Measurements from ENCODE around the gene SLC20A1. TPM values are rescaled to one million over a fixed set of nuclear protein-coding genes. Genes with fewer than 3 reads are reported as not detected.
"Not testable (repeated sequence)": the region's sequence is repeated elsewhere in the genome, so short reads cannot be mapped to it uniquely, and the experiment has no call there.

Gene SLC20A1
- total RNA-seq, 5 donors from 2014 or later (not counting 1 experiment from before 2014, with no cell fraction given) = 65.8 to 135 (median 83.0) TPM

- ChIA-PET POLR2A (no interaction called here), CTCF (interaction anchor here (0.6 to 0.7 kb wide), 3 partner anchors 26 to 170 kb away, joined by 3 to 4 read pairs (median 3); partner anchors contain the start of gene RGPD8 (in 1 of the 2))
- Mint-ChIP-seq H3K9me3 (no peaks in the 10 kb centered on the region), H3K36me3 (no peaks in the 10 kb centered on the region), H3K4me1 (peaks cover 0 to 5% (median 4%) of the 10 kb centered on the region in 3 donors), H3K4me3 (no peak overlapping the region), H3K27ac (no peak overlapping the region), H3K27me3 (no peaks in the 10 kb centered on the region)
- peaks cover 0 to 5% of the 10 kb centered on the region in 2 experiments for H3K4me1 ChIP-seq (ENCODE audit: control insufficient read depth in 1 of 2, extremely low read depth in 1 of 2, insufficient read depth in 2 of 2, low read length in 2 of 2)
- ATAC-seq (replicated peaks in 1 of 4) (no peak), DNase-seq (no peak)
- no peaks in the 10 kb centered on the region for H3K36me3 ChIP-seq (ENCODE audit: control insufficient read depth in 2 of 2, extremely low read depth in 1 of 2, insufficient read depth in 1 of 2, low read length in 1 of 2)
- H3K27me3 ChIP-seq (replicated peaks in 1 of 2; ENCODE audit: control insufficient read depth in 2 of 2, extremely low read depth in 1 of 2, insufficient read depth in 2 of 2, low read length in 1 of 2) = no peaks in the 10 kb centered on the region
- H3K9me3 ChIP-seq = no peaks in the 10 kb centered on the region
- H3K27ac ChIP-seq (ENCODE audit: low read length) = no peak overlapping the region
- 86% methylated on average over 1 of the region's 2 CpGs for whole genome bisulfite sequencing (ENCODE audit: insufficient coverage)
- H3K4me3 ChIP-seq (ENCODE audit: control insufficient read depth in 1 of 2, extremely low read depth in 1 of 2, low read length in 1 of 2) = no peak overlapping the region
Observed at GRCh38 chr2:112603731-112604130, 42.0 kb upstream of the SLC20A1 start.

GRCh38 chr2:112604952-112605351 is 40.8 kb upstream of the SLC20A1 start:
- Mint-ChIP-seq H3K4me1 (peaks cover 0 to 3% (median 3%) of the 10 kb centered on the region in 3 donors), H3K36me3 (no peaks in the 10 kb centered on the region), H3K27ac (no peak overlapping the region), H3K9me3 (peaks cover 0 to 3% (median 0%) of the 10 kb centered on the region in 3 donors), H3K27me3 (no peaks in the 10 kb centered on the region), H3K4me3 (no peak overlapping the region)
- 80% methylated on average over 2 of the region's 4 CpGs for WGBS (ENCODE audit: insufficient coverage)
- Histone ChIP-seq H3K4me3 (ENCODE audit: control insufficient read depth in 1 of 2, extremely low read depth in 1 of 2, low read length in 1 of 2) (no peak overlapping the region), H3K4me1 (ENCODE audit: control insufficient read depth in 1 of 2, extremely low read depth in 1 of 2, insufficient read depth in 2 of 2, low read length in 2 of 2) (peaks cover 0 to 3% of the 10 kb centered on the region in 2 experiments), H3K9me3 (no peaks in the 10 kb centered on the region), H3K36me3 (ENCODE audit: control insufficient read depth in 2 of 2, extremely low read depth in 1 of 2, insufficient read depth in 1 of 2, low read length in 1 of 2) (no peaks in the 10 kb centered on the region), H3K27me3 (replicated peaks in 1 of 2; ENCODE audit: control insufficient read depth in 2 of 2, extremely low read depth in 1 of 2, insufficient read depth in 2 of 2, low read length in 1 of 2) (no peaks in the 10 kb centered on the region), H3K27ac (ENCODE audit: low read length) (no peak overlapping the region)
- ATAC-seq (replicated peaks in 1 of 4) (no peak), DNase-seq (no peak)
- CTCF ChIA-PET = no interaction called here
- POLR2A ChIA-PET = no interaction called here

GRCh38 chr2:112605926-112606325 is 39.8 kb upstream of the SLC20A1 start:
- Mint-ChIP-seq H3K27me3 (no peaks in the 10 kb centered on the region), H3K4me1 (no peaks in the 10 kb centered on the region), H3K9me3 (peaks cover 0 to 3% (median 0%) of the 10 kb centered on the region in 3 donors), H3K36me3 (no peaks in the 10 kb centered on the region), H3K4me3 (no peak overlapping the region), H3K27ac (no peak overlapping the region)
- H3K36me3 ChIP-seq (ENCODE audit: control insufficient read depth in 2 of 2, extremely low read depth in 1 of 2, insufficient read depth in 1 of 2, low read length in 1 of 2) = no peaks in the 10 kb centered on the region
- 88% methylated on average over 5 of the region's 5 CpGs for WGBS (ENCODE audit: insufficient coverage)
- CTCF ChIA-PET = no interaction called here
- H3K4me3 ChIP-seq (ENCODE audit: control insufficient read depth in 1 of 2, extremely low read depth in 1 of 2, low read length in 1 of 2) = no peak overlapping the region
- POLR2A ChIA-PET = no interaction called here
- no peaks in the 10 kb centered on the region for H3K4me1 ChIP-seq (ENCODE audit: control insufficient read depth in 1 of 2, extremely low read depth in 1 of 2, insufficient read depth in 2 of 2, low read length in 2 of 2)
- H3K9me3 ChIP-seq = no peaks in the 10 kb centered on the region
- H3K27me3 ChIP-seq (replicated peaks in 1 of 2; ENCODE audit: control insufficient read depth in 2 of 2, extremely low read depth in 1 of 2, insufficient read depth in 2 of 2, low read length in 1 of 2) = no peaks in the 10 kb centered on the region
- no peak for DNase-seq
- no peak overlapping the region for H3K27ac ChIP-seq (ENCODE audit: low read length)
- ATAC-seq (replicated peaks in 1 of 4) = no peak

- no peak overlapping the region for H3K4me3 Mint-ChIP-seq
- H3K27ac Mint-ChIP-seq = no peak overlapping the region
- ATAC-seq (replicated peaks in 1 of 4) = no peak
- ChIA-PET POLR2A (interaction anchor here (0.6 to 0.8 kb wide), 3 partner anchors 9 to 290 kb away, joined by 3 to 12 read pairs (median 8); no protein-coding TSS in a partner anchor), CTCF (no interaction called here)
- H3K27me3 ChIP-seq (replicated peaks in 1 of 2; ENCODE audit: control insufficient read depth in 2 of 2, extremely low read depth in 1 of 2, insufficient read depth in 2 of 2, low read length in 1 of 2) = no peaks in the 10 kb centered on the region
- no peak for DNase-seq
- no peaks in the 10 kb centered on the region for H3K4me1 ChIP-seq (ENCODE audit: control insufficient read depth in 1 of 2, extremely low read depth in 1 of 2, insufficient read depth in 2 of 2, low read length in 2 of 2)
- H3K36me3 ChIP-seq (ENCODE audit: control insufficient read depth in 2 of 2, extremely low read depth in 1 of 2, insufficient read depth in 1 of 2, low read length in 1 of 2) = no peaks in the 10 kb centered on the region
- no peak overlapping the region for H3K4me3 ChIP-seq (ENCODE audit: control insufficient read depth in 1 of 2, extremely low read depth in 1 of 2, low read length in 1 of 2)
- no peaks in the 10 kb centered on the region for H3K9me3 ChIP-seq
- no peaks in the 10 kb centered on the region for H3K4me1 Mint-ChIP-seq
- H3K27me3 Mint-ChIP-seq = no peaks in the 10 kb centered on the region
- WGBS (ENCODE audit: insufficient coverage) = 72% methylated on average over 3 of the region's 4 CpGs
- no peak overlapping the region for H3K27ac ChIP-seq (ENCODE audit: low read length)
- no peaks in the 10 kb centered on the region for H3K36me3 Mint-ChIP-seq
- peaks cover 0 to 3% (median 0%) of the 10 kb centered on the region in 3 donors for H3K9me3 Mint-ChIP-seq
Observed at GRCh38 chr2:112606547-112606946, 39.2 kb upstream of the SLC20A1 start.

- no peak overlapping the region for H3K27ac Mint-ChIP-seq
Observed at GRCh38 chr2:112607680-112608438, 37.9 kb upstream of the SLC20A1 start.

GRCh38 chr2:112609320-112609719 is 36.4 kb upstream of the SLC20A1 start:
- CTCF ChIA-PET; H3K4me1 Mint-ChIP-seq; H3K27me3 Mint-ChIP-seq; H3K27ac ChIP-seq (ENCODE audit: low read length); H3K4me3 Mint-ChIP-seq; H3K27ac Mint-ChIP-seq; H3K36me3 Mint-ChIP-seq; POLR2A ChIA-PET; H3K9me3 Mint-ChIP-seq; H3K9me3 ChIP-seq; H3K36me3 ChIP-seq (ENCODE audit: control insufficient read depth in 2 of 2, extremely low read depth in 1 of 2, insufficient read depth in 1 of 2, low read length in 1 of 2); ATAC-seq (replicated peaks in 1 of 4); H3K4me1 ChIP-seq (ENCODE audit: control insufficient read depth in 1 of 2, extremely low read depth in 1 of 2, insufficient read depth in 2 of 2, low read length in 2 of 2); H3K27me3 ChIP-seq (replicated peaks in 1 of 2; ENCODE audit: control insufficient read depth in 2 of 2, extremely low read depth in 1 of 2, insufficient read depth in 2 of 2, low read length in 1 of 2); H3K4me3 ChIP-seq (ENCODE audit: control insufficient read depth in 1 of 2, extremely low read depth in 1 of 2, low read length in 1 of 2); DNase-seq: not testable (repeated sequence)
- no CpG with 5 or more reads among the region's 4 CpGs for WGBS (ENCODE audit: insufficient coverage)

More at GRCh38 chr2:112607680-112608438, 37.9 kb upstream of the SLC20A1 start:
- no peaks in the 10 kb centered on the region for H3K4me1 Mint-ChIP-seq
- H3K27me3 ChIP-seq (replicated peaks in 1 of 2; ENCODE audit: control insufficient read depth in 2 of 2, extremely low read depth in 1 of 2, insufficient read depth in 2 of 2, low read length in 1 of 2) = no peaks in the 10 kb centered on the region
- peaks cover 0 to 3% (median 0%) of the 10 kb centered on the region in 3 donors for H3K9me3 Mint-ChIP-seq
- 59% methylated on average over 2 of the region's 8 CpGs for WGBS (ENCODE audit: insufficient coverage)
- no peaks in the 10 kb centered on the region for H3K9me3 ChIP-seq
- H3K27ac ChIP-seq (ENCODE audit: low read length) = no peak overlapping the region
- no peaks in the 10 kb centered on the region for H3K4me1 ChIP-seq (ENCODE audit: control insufficient read depth in 1 of 2, extremely low read depth in 1 of 2, insufficient read depth in 2 of 2, low read length in 2 of 2)
- ATAC-seq (replicated peaks in 1 of 4) (no peak), DNase-seq (no peak)
- no peak overlapping the region for H3K4me3 ChIP-seq (ENCODE audit: control insufficient read depth in 1 of 2, extremely low read depth in 1 of 2, low read length in 1 of 2)
- H3K4me3 Mint-ChIP-seq = no peak overlapping the region
- ChIA-PET CTCF (no interaction called here), POLR2A (no interaction called here)
- H3K36me3 Mint-ChIP-seq = no peaks in the 10 kb centered on the region
- peaks cover 0 to 2% of the 10 kb centered on the region in 2 donors for H3K27me3 Mint-ChIP-seq
- H3K36me3 ChIP-seq (ENCODE audit: control insufficient read depth in 2 of 2, extremely low read depth in 1 of 2, insufficient read depth in 1 of 2, low read length in 1 of 2) = no peaks in the 10 kb centered on the region

Data from T-cell (primary cell).